ENCODE measurements around the gene CSMD2.
"Not testable (repeated sequence)": the region's sequence is repeated elsewhere in the genome, so short reads cannot be mapped to it uniquely, and the experiment has no call there.

The CSMD2 gene

DNA sequence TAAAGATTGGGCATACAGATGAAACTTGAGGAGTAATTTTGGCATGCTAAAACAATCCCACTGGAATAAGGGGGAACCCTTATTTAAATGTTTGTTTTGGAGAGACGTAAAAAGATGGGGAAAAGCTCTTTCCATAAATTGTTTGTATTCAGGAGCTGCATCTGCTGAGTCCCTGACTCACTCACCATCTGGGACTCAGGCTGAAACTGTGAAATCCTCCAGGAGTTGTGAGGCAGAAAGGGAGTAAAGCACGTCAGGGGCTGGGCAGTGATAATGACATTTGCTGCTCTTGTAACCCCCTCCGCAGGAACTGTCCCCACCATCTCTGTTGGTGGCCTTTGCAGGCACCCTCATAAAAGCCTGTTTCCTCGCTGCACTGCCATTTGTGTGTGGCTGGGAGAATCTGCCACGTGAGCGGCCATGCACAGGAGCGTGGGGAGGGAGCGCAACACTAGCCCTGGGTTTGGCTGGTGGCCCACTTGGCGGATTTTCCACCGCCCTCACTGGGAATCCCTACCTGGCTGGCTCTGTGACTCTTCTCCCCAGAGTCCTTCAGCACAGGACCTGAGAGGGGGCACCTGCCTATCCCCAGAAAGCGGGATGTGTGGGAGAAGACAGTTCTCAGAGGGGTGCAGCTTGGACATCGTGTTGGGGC, 647.3 kb downstream of the CSMD2 start:
- H3K9me3 ChIP-seq = no peaks in the 10 kb centered on the region
- no peak overlapping the region for H3K4me2 ChIP-seq
- H3K4me3 ChIP-seq = no peak overlapping the region
- no peaks in the 10 kb centered on the region for H4K20me1 ChIP-seq
- TF ChIP-seq Cebpa-rat (IDR thresholded peaks at IDR 0.05) = no peak
- H3K4me1 ChIP-seq = no peaks in the 10 kb centered on the region
- H3K27ac ChIP-seq = no peak overlapping the region
- no peaks in the 10 kb centered on the region for H3K36me3 ChIP-seq
- H3K9ac ChIP-seq = no peak overlapping the region
- H3K27me3 ChIP-seq = no peaks in the 10 kb centered on the region

DNA sequence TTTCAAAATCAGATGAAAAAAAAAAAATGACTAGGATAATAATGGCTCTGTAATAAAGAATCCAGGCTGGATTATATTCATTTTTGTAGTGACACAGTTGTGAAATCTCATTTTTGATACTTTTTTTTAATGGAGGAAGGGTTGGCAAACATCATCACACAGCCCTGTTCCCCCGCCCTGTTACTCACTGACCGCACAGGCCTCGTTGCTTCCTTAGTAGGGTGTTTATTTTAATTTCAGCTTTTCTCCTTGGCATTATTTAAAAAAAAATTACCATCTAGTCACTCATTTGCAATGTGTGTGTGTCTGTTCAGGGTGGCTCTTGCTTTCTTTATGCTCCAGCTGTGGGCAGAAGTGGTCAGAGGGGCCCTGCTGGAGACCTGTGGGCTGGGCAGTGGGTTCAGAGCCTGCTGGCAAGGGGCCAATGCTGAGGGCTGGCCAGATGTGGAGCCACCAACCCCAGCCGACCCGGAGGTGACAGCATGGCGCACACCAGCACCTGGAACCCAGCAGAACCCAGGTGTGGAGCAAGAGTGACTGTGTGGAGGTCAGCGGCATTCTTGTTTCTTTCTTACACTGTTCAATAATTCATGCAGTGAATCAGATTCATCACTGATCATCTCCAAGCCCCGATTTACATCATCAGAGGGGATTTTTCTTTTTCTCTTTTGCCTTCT, 648.0 kb downstream of the CSMD2 start:
- H3K4me2 ChIP-seq = no peak overlapping the region
- no peak overlapping the region for H3K9ac ChIP-seq
- H3K27me3 ChIP-seq = no peaks in the 10 kb centered on the region

DNA sequence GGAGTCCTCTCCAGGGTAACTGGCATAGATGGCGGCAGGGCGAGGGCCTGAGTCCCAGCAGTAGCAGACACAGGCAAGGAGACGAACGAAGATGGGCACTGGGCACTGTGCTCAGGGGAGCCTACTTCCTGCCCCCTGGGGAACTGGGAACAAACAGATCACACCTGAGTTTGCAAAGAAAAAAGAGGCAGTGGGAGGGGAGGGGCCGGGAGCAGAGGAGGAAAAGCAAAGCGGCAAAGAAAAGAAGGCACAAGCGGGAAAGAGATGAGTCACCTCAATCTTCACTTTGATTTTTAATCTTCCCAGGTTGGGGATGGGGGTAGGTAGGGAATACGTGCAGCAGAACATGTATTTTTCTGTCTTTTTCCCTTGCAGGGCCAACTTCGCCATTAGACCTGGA, 648.6 kb downstream of the CSMD2 start:
- Histone ChIP-seq H3K4me2 (no peak overlapping the region), H3K27ac (no peak overlapping the region), H3K9me3 (no peaks in the 10 kb centered on the region), H4K20me1 (no peaks in the 10 kb centered on the region), H3K9ac (no peak overlapping the region), H3K4me3 (no peak overlapping the region), H3K4me1 (no peaks in the 10 kb centered on the region), H3K27me3 (no peaks in the 10 kb centered on the region), H3K36me3 (no peaks in the 10 kb centered on the region)
- no peak for TF ChIP-seq Cebpa-rat (IDR thresholded peaks at IDR 0.05)

More for the DNA sequence above, 648.0 kb downstream of the CSMD2 start:
- Histone ChIP-seq H3K27ac (no peak overlapping the region), H4K20me1 (no peaks in the 10 kb centered on the region), H3K36me3 (no peaks in the 10 kb centered on the region), H3K4me3 (no peak overlapping the region), H3K4me1 (no peaks in the 10 kb centered on the region), H3K9me3 (no peaks in the 10 kb centered on the region)
- no peak for TF ChIP-seq Cebpa-rat (IDR thresholded peaks at IDR 0.05)

DNA sequence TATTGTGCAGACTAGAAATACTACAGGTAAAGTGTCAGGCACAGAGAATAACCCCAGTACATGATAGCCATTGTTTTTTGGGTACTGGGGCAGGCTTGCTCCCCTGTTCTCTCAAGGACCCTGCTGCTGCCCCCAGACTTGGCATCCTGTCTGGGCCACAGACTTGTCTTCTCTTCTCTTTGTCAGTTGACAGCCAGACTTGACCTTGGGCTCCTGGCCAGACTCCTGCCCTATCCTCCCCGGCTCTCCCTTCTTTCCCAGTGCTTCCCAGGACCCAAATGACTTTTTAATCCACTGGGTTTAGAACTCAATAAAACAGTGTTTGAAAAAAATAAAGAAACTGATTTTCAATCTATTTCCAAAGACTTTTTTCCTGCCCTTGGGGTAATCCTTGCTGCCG, 649.4 kb downstream of the CSMD2 start:
- H3K4me2 ChIP-seq = no peak overlapping the region
- no peaks in the 10 kb centered on the region for H3K27me3 ChIP-seq
- TF ChIP-seq Cebpa-rat (IDR thresholded peaks at IDR 0.05) = no peak
- H3K9me3 ChIP-seq = no peaks in the 10 kb centered on the region
- no peaks in the 10 kb centered on the region for H3K4me1 ChIP-seq
- no peak overlapping the region for H3K4me3 ChIP-seq
- no peak overlapping the region for H3K9ac ChIP-seq
- H3K36me3 ChIP-seq = no peaks in the 10 kb centered on the region
- no peaks in the 10 kb centered on the region for H4K20me1 ChIP-seq
- H3K27ac ChIP-seq = no peak overlapping the region

DNA sequence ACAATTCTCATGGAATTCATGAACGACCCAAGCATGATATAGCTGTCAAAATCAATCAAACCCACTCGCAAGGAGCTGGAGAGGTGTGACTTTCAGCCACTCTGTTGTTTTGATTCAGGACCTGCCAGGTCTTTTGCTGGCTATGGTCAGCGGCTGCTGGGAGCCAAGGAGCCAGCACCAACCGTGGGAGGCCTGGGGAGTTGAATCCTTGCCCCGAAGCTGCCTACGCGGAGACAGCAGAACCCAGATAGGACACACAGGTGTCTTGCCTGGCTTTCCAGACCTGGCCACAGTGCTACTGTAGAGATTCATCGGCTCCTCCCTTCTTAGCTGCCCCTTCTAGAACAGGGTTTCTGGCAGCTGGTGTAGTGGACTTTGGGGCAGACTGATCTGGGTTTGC, 649.9 kb downstream of the CSMD2 start:
- H4K20me1 ChIP-seq = no peaks in the 10 kb centered on the region
- no peak overlapping the region for H3K4me3 ChIP-seq
- no peaks in the 10 kb centered on the region for H3K4me1 ChIP-seq
- H3K36me3 ChIP-seq = no peaks in the 10 kb centered on the region
- no peak for TF ChIP-seq Cebpa-rat (IDR thresholded peaks at IDR 0.05)
- no peak overlapping the region for H3K9ac ChIP-seq
- H3K9me3 ChIP-seq = no peaks in the 10 kb centered on the region
- H3K27me3 ChIP-seq = no peaks in the 10 kb centered on the region
- no peak overlapping the region for H3K4me2 ChIP-seq
- no peak overlapping the region for H3K27ac ChIP-seq

DNA sequence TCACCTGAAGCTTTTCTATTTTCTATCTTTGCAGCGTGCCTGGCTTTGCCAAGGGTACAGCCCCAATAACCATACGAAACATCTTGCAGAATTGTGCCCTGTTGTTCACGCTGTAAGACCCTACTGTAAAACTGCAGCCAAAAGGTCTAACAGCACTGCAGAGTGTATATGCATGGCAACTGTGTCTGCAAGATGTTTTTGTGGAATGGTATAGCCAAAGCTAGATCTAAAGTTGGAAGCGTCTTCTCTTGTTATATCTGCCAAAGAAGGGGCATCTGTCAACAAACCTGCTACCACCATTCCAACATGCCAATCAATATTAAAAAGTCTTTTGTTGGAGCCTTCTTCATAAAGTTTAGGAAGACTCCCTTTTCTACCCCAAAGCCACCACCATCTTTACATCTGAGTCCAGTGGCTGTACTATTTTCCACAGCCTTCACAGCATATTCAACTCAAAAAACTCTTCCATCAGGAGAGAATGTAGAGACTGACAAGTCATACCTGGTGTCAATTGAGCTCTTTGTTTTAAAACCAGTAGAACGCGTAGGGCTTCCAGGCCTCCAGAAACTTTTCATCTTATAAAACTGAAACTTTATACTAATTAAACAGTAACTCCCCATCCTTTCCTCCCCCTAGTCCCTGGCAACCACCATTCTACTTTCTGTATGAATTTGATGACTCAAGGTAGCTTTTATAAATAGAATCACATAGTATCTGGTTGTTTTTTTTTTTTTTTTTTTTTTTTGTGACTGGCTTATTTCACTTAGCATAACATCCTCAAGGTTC, 652.6 kb downstream of the CSMD2 start:
- H4K20me1 ChIP-seq = no peaks in the 10 kb centered on the region
- H3K4me2 ChIP-seq = no peak overlapping the region
- no peaks in the 10 kb centered on the region for H3K4me1 ChIP-seq
- TF ChIP-seq Cebpa-rat (IDR thresholded peaks at IDR 0.05) = no peak
- H3K27ac ChIP-seq = no peak overlapping the region
- no peak overlapping the region for H3K9ac ChIP-seq
- no peaks in the 10 kb centered on the region for H3K36me3 ChIP-seq
- H3K27me3 ChIP-seq = no peaks in the 10 kb centered on the region
- peaks cover 8% of the 10 kb centered on the region for H3K9me3 ChIP-seq
- no peak overlapping the region for H3K4me3 ChIP-seq

DNA sequence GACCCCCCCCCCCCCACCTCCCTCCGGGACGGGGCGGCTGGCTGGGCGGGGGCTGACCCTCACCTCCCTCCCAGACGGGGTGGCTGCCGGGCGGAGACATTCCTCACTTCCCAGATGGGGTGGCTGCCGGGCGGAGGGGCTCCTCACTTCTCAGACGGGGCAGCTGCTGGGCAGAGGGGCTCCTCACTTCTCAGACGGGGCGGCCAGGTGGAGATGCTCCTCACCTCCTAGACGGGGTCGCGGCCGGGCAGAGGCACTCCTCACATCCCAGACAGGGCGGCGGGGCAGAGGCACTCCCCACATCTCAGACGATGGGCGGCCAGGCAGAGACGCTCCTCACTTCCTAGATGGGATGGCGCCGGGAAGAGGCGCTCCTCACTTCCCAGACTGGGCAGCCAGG, 655.8 kb downstream of the CSMD2 start:
- H3K27ac ChIP-seq, H3K9me3 ChIP-seq, H3K27me3 ChIP-seq, H3K4me3 ChIP-seq, H3K4me1 ChIP-seq, H3K9ac ChIP-seq, H4K20me1 ChIP-seq, H3K4me2 ChIP-seq, H3K36me3 ChIP-seq: not testable (repeated sequence)

DNA sequence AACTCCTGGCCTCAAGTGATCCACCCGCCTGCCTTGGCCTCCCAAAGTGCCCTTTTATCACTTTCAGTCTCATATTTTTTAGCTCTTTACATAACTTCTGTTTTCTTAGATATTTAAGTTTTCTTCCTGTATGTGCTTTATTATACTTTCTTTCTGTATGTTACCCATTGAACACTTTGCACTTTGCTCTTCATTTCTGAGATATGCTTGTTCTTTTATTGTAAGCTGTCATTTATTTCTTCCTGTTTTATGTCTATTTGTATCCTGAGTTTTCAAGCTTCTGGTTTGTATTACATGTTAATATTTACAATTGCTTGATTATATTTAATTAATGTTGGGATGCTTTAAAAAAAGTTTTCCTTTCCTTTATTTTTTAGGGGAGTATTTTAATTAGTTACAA, 656.9 kb downstream of the CSMD2 start:
- H3K27ac ChIP-seq = no peak overlapping the region
- no peaks in the 10 kb centered on the region for H3K27me3 ChIP-seq
- H3K4me3 ChIP-seq = no peak overlapping the region
- no peak overlapping the region for H3K9ac ChIP-seq
- H3K9me3 ChIP-seq = peaks cover 8% of the 10 kb centered on the region
- H4K20me1 ChIP-seq = no peaks in the 10 kb centered on the region
- no peaks in the 10 kb centered on the region for H3K36me3 ChIP-seq
- H3K4me1 ChIP-seq = no peaks in the 10 kb centered on the region
- no peak for TF ChIP-seq Cebpa-rat (IDR thresholded peaks at IDR 0.05)
- H3K4me2 ChIP-seq = no peak overlapping the region

DNA sequence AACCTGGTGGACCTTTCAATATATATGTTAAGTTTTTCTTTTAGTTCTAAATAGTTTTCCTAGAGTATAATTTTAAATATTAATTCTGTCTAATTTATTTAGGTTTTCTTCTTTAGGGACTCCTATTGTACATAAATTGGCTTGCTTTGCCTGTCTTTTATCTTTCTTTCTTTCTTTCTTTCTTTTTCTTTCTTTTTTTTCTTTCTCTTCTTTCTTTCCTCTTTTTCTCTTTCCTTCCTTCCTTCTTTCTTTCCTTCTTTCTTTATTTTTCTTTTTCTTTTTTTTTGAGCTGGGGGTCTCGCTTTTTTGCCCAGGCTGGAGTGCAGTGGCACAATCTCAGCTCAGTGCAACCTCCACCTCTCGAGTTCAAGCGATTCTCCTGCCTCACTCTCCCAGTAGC, 657.4 kb downstream of the CSMD2 start:
- peaks cover 8% of the 10 kb centered on the region for H3K9me3 ChIP-seq
- H3K27me3 ChIP-seq = no peaks in the 10 kb centered on the region
- no peak overlapping the region for H3K4me2 ChIP-seq
- H3K4me1 ChIP-seq = no peaks in the 10 kb centered on the region
- H3K27ac ChIP-seq = no peak overlapping the region
- no peaks in the 10 kb centered on the region for H3K36me3 ChIP-seq
- no peak overlapping the region for H3K9ac ChIP-seq
- no peak for TF ChIP-seq Cebpa-rat (IDR thresholded peaks at IDR 0.05)
- no peaks in the 10 kb centered on the region for H4K20me1 ChIP-seq
- no peak overlapping the region for H3K4me3 ChIP-seq

DNA sequence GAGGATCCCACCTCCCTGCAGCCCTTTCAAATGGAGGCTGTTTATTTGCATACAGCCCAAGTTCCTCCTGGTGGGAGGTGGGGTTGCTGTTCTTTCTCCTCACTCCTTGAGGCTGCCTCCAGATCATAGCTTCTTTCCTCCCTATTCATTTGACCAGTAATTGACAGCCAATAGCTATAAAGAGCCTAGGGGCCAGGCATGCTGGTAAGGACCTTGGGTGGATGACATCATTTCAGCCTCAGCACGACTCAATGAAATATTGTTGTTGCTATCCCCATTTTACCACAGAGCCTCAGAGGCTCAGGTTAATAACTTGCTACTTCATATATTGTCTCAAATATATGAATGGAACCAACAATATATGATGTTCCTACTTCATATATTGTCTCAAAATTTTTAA, 661.5 kb downstream of the CSMD2 start:
- Histone ChIP-seq H3K9me3 (peaks cover 12% of the 10 kb centered on the region), H4K20me1 (no peaks in the 10 kb centered on the region), H3K9ac (no peak overlapping the region), H3K4me1 (peaks cover 18% of the 10 kb centered on the region), H3K27me3 (no peaks in the 10 kb centered on the region), H3K36me3 (peaks cover 9% of the 10 kb centered on the region; the same call in 1 of the 2 replicates), H3K27ac (no peak overlapping the region), H3K4me2 (no peak overlapping the region), H3K4me3 (no peak overlapping the region)
- TF ChIP-seq Cebpa-rat (IDR thresholded peaks at IDR 0.05) = no peak
